ENCODE measurements around the gene CCDC60.

DNA sequence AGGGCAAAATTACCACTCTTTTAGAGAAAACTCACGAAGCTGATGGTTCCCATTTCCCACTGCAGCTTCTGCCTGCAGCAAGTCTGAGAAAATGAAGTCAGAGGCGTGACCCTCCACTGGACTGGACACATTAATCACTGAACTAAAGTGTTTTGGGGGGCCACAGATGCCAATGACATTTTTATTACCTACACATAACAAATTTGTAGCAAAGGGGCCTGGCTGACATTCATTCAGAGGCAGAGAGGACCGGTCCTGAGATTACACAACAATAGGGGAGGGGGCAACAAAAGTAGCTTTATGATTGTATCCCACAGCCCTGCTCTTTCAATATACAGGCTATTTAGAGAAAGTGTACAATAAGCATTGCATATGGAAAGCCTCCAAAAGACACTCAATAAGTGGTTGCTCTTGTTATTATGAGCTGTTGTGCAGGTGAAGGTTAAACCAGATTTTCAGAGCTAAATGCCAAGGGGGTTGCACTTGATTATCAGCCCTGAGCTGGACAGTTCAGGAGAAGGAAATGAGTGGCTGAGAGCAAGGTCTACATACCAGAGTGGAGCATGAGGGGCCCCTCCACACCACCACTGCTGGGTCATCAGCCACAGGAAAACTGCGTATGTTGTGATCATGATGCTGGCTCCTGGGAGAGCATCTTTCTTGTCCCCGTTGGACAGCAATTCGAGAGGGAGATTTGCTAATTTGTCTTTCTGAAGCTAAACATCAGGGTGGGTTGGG, 41.5 kb upstream of the CCDC60 start:
- TF ChIP-seq TAF1 (IDR thresholded peaks at IDR 0.05; ENCODE audit: borderline replicate concordance, insufficient read depth, low read length) (no peak), POLR2AphosphoS5 (IDR thresholded peaks at IDR 0.05; ENCODE audit: low read depth, low read length) (no peak), FOXP2 (optimal IDR thresholded peaks at IDR 0.05; ENCODE audit: borderline replicate concordance, extremely low read depth, extremely low read length, insufficient read depth) (no peak)
